Central memory CD8-positive, alpha-beta T cell (primary cell): Measurements from ENCODE around the gene MRPL22.
"Not testable (repeated sequence)": the region's sequence is repeated elsewhere in the genome, so short reads cannot be mapped to it uniquely, and the experiment has no call there.

ENCODE experiments used
- ATAC-seq: fragments of 150-1000 bp; cut with Tn5 transposase; replicated peaks from 2 replicates; pipeline ENCODE4 v1.10.0; 2022; ENCODE audit warnings: mild to moderate bottlenecking, moderate FRiP score, moderate number of reproducible peaks; ENCODE audit not compliant: poor library complexity, severe bottlenecking; ENCODE audit errors: extremely low read depth
- DNase-seq, 2 donors: peaks; one replicate each; pipeline ENCODE4 v3.0.0; 2021; ENCODE audit warnings: low spot score in 2 of 2
- H3K27ac Mint-ChIP-seq: one replicate; pipeline ENCODE4 v1.8.0; 2022; ENCODE audit warnings: low read depth, mild to moderate bottlenecking, moderate library complexity, mixed read lengths
- H3K27me3 Mint-ChIP-seq: one replicate; pipeline ENCODE4 v1.8.0; 2022; ENCODE audit warnings: mixed read lengths
- H3K36me3 Mint-ChIP-seq: one replicate; pipeline ENCODE4 v1.8.0; 2022; ENCODE audit warnings: mild to moderate bottlenecking, moderate library complexity, mixed read lengths; ENCODE audit not compliant: insufficient read depth
- H3K4me1 Mint-ChIP-seq: one replicate; pipeline ENCODE4 v1.8.0; 2022; ENCODE audit warnings: mixed read lengths
- H3K4me3 Mint-ChIP-seq: one replicate; pipeline ENCODE4 v1.8.0; 2022; ENCODE audit warnings: mild to moderate bottlenecking, moderate library complexity, mixed read lengths
- H3K9me3 Mint-ChIP-seq: one replicate; pipeline ENCODE4 v1.8.0; 2022; ENCODE audit warnings: mixed read lengths

The MRPL22 gene

DNA sequence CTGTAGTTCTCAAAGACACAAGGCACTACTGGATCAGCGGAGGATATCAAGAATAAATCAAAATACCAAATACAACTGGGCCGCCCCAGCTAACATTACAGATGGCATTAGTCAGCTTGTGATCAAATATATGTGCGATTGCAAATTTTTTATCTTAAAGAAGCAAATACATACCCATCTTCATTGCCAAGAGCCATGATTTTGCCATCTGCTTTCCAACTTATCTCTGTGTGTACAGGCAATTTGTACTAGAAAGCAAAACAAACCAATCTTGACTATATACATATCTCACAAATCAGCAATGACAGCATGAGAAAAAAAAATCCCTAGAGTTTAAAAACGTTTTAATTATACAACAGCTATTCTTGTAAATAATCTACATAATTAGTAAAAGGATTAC is 23.1 kb upstream of the MRPL22 start:
- no peak overlapping the region for H3K4me3 Mint-ChIP-seq
- H3K36me3 Mint-ChIP-seq, result peaks cover 37% of the 10 kb centered on the region

DNA sequence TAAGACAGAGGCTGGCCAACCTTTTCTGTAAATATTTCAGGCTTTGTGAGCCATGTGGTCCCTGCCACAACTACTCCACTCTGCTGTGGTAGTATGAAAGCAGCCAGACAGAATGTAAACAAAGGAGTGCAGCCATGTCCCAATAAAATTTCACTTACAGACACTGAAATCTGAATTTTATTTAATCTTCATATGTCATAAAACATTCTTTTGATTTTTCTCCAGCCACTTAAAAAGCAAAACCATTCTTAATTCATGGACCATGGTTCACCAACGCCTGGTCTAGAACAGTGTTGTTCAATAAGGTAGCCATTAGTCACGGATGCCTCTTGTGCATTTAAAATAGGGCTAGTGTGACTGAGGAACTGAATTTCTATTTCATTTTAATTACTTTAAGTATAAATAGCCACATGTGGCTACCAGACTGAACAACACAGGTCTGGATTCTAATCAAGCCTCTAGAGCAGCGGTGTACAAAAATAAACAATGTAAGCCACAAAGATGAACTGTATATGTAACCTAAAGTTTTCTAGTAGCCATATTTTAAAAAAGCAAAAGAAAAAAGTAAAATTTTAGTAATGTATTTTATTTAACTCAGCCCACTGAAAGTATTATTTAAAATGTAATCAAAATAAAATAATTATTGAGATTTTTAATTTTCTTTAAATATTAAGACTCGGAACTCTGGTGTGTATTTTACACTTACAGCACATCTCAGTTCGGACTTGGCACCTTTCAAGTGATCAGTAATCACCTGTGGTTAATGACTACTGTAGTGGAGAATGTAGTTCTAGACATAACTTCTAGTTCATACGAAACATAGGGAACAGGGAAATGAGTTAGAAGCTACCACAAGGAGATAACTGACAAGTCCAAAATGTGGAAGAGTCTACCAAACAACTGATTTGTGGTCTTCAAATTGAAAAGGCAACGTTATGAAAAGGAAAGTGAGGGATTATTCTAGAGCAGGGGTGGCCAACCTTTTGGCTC is 17.1 kb upstream of the MRPL22 start:
- H3K36me3 Mint-ChIP-seq, result peaks cover 60% of the 10 kb centered on the region
- ATAC-seq, result no peak
- no peak overlapping the region for H3K27ac Mint-ChIP-seq
- no peak overlapping the region for H3K4me3 Mint-ChIP-seq
- no peaks in the 10 kb centered on the region for H3K27me3 Mint-ChIP-seq
- DNase-seq, result no peak
- H3K9me3 Mint-ChIP-seq, result no peaks in the 10 kb centered on the region
- H3K4me1 Mint-ChIP-seq, result no peaks in the 10 kb centered on the region

More for the DNA sequence above, 23.1 kb upstream of the MRPL22 start:
- H3K9me3 Mint-ChIP-seq, result no peaks in the 10 kb centered on the region
- DNase-seq (no peak), ATAC-seq (no peak)
- no peaks in the 10 kb centered on the region for H3K27me3 Mint-ChIP-seq
- no peaks in the 10 kb centered on the region for H3K4me1 Mint-ChIP-seq
- H3K27ac Mint-ChIP-seq, result no peak overlapping the region

GRCh38 chr5:154933537-154933936 is 7.3 kb upstream of the MRPL22 start:
- no peak for ATAC-seq
- no peak for DNase-seq
- Mint-ChIP-seq H3K4me1 (peaks cover 23% of the 10 kb centered on the region), H3K27me3 (no peaks in the 10 kb centered on the region), H3K9me3 (no peaks in the 10 kb centered on the region), H3K36me3 (peaks cover 19% of the 10 kb centered on the region), H3K4me3 (no peak overlapping the region), H3K27ac (no peak overlapping the region)

GRCh38 chr5:154934881-154935280 is 6.0 kb upstream of the MRPL22 start:
- ATAC-seq (no peak), DNase-seq (no peak)
- H3K27ac Mint-ChIP-seq, result no peak overlapping the region
- no peaks in the 10 kb centered on the region for H3K27me3 Mint-ChIP-seq
- H3K9me3 Mint-ChIP-seq, result no peaks in the 10 kb centered on the region
- H3K36me3 Mint-ChIP-seq, result peaks cover 19% of the 10 kb centered on the region
- H3K4me1 Mint-ChIP-seq, result peaks cover 27% of the 10 kb centered on the region
- H3K4me3 Mint-ChIP-seq, result no peak overlapping the region

DNA sequence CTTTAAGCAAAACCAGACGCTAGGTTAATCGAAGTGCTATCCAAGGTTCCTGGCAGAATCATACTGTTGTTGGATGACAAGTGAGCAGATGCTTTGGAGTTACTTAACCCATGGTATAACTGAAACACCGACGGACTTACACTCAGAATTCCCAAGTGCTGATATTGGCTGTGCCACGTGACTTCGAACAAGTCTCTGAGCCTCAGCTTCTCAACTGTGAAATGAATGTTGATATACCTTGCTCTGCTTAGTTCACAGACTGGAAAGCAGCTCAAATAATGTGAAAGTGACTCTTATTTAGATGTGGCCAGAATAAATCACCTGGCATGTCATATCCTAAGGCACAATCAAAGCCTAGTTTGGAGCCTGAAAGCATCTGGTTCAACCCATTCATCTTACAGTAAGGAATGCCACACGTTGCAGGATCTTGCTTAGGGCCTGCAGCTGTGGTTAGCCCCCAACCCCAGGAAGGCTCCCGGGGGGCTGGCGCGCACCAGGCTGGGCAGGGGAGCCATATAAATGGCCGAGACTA is 3.6 kb upstream of the MRPL22 start:
- ATAC-seq (no peak), DNase-seq (no peak)
- no peaks in the 10 kb centered on the region for H3K9me3 Mint-ChIP-seq
- peak overlapping the region; percentile 80 for H3K27ac Mint-ChIP-seq
- H3K36me3 Mint-ChIP-seq, result peaks cover 22% of the 10 kb centered on the region
- peak overlapping the region; percentile 87 for H3K4me3 Mint-ChIP-seq
- H3K27me3 Mint-ChIP-seq, result no peaks in the 10 kb centered on the region
- H3K4me1 Mint-ChIP-seq, result peaks cover 36% of the 10 kb centered on the region

GRCh38 chr5:154937718-154938466 is 3.0 kb upstream of the MRPL22 start, which contains the start of gene GEMIN5:
Gene GEMIN5 (minus strand): TSS chr5:154938211. CDS start chr5:154938133, 78 bp downstream.
- Mint-ChIP-seq H3K9me3 (no peaks in the 10 kb centered on the region), H3K4me3 (peak within 1 kb of the TSS; percentile 93), H3K36me3 (peaks cover 20% of the 10 kb centered on the region), H3K27ac (peak within 1 kb of the TSS; percentile 80), H3K4me1 (peaks cover 43% of the 10 kb centered on the region), H3K27me3 (no peaks in the 10 kb centered on the region)
- peak; percentile 66 to 70 for DNase-seq
- ATAC-seq, result peak; percentile 89

DNA sequence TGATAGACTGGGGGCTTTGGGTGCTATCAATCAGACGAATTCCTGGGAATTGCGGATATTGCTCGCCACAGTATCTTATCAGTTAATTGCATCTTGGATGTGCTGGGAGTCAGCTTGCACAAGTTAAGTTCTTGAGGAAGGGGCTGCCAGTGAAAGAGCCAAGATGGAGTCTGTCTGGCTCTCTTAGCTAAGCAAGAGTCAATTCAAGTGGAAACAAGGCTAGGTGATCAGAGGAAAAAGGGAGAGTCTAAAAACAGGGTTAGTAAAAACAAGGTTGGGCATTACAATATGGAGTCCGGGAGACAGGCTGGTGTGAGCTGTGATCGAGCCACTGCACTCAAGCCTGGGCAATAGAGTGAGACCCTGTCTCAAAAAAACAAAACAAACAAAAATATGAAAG is 1.5 kb upstream of the MRPL22 start:
- peak overlapping the region; percentile 93 for H3K4me3 Mint-ChIP-seq
- ATAC-seq, result not testable (repeated sequence)
- peaks cover 41% of the 10 kb centered on the region for H3K4me1 Mint-ChIP-seq

DNA sequence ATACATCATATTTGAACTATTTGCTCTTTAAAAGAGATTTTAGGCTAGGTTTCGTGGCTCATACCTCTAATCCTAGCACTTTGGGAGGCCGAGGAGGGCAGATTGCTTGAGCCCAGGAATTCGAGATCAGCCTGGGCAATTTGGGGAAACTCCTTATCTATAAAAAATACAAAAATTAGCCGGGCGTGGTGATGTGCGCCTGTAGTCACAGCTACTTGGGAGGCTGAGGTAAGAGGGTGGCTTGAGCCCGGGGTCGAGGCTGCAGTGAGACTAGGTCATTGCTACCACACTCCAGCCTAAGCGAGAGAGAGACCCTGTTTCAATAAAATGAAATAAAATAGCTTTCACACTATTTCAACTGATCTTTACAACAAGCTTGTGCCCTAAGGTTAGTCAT is 500 bp upstream of the MRPL22 start:
- no peak for DNase-seq
- peak overlapping the region; percentile 93 for H3K4me3 Mint-ChIP-seq
- H3K27ac Mint-ChIP-seq, result peak overlapping the region; percentile 96
- H3K36me3 Mint-ChIP-seq, result peaks cover 15% of the 10 kb centered on the region
- no peak for ATAC-seq
- peaks cover 32% of the 10 kb centered on the region for H3K4me1 Mint-ChIP-seq
- no peaks in the 10 kb centered on the region for H3K27me3 Mint-ChIP-seq
- H3K9me3 Mint-ChIP-seq, result no peaks in the 10 kb centered on the region

More for the DNA sequence above, 1.5 kb upstream of the MRPL22 start:
- H3K27me3 Mint-ChIP-seq, H3K27ac Mint-ChIP-seq, DNase-seq, H3K9me3 Mint-ChIP-seq: not testable (repeated sequence)
- peaks cover 20% of the 10 kb centered on the region for H3K36me3 Mint-ChIP-seq

DNA sequence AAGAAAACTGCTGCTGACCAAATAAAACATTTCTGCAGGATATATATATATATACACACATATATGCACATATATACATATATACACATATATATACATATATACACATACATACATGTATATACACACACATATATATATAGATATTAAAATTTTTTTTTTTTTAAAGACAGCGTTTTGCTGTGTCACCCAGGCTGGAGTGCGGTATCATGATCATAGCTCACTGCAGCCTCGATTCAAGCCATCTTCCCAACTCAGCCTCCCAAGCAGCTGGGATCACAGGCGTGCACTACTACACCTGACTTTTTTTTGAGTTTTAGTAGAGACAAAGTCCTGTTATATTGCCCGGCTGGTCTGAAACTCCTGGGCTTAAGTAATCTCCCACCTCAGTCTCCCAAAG is 2.7 kb downstream of the MRPL22 start:
- Mint-ChIP-seq H3K27ac (no peak overlapping the region), H3K9me3 (no peaks in the 10 kb centered on the region), H3K27me3 (no peaks in the 10 kb centered on the region), H3K4me1 (peaks cover 38% of the 10 kb centered on the region), H3K4me3 (no peak overlapping the region), H3K36me3 (peaks cover 15% of the 10 kb centered on the region)
- DNase-seq (no peak), ATAC-seq (no peak)

DNA sequence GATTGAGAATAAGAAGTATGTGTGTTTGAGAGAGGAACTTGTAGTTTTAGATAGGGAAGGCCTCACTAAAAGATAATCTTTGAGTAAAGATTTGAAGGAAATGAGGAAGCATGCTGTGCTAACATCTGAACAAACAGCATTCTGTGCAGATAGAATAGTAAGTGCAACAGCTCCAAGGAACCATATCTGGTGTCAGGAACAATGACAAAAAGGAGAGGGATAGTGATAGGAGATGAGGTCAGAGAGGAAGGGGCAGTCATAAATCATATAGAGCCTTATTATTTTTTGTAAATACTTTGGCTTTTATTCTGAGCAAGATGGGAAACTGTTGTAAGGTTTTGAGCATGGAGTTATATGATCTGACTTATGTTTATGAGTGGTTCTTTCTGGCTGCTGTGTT is 3.8 kb downstream of the MRPL22 start:
- H3K9me3 Mint-ChIP-seq, result no peaks in the 10 kb centered on the region
- peaks cover 46% of the 10 kb centered on the region for H3K4me1 Mint-ChIP-seq
- H3K4me3 Mint-ChIP-seq, result no peak overlapping the region
- no peak overlapping the region for H3K27ac Mint-ChIP-seq
- no peak for DNase-seq
- no peak for ATAC-seq
- peaks cover 13% of the 10 kb centered on the region for H3K36me3 Mint-ChIP-seq
- H3K27me3 Mint-ChIP-seq, result no peaks in the 10 kb centered on the region

DNA sequence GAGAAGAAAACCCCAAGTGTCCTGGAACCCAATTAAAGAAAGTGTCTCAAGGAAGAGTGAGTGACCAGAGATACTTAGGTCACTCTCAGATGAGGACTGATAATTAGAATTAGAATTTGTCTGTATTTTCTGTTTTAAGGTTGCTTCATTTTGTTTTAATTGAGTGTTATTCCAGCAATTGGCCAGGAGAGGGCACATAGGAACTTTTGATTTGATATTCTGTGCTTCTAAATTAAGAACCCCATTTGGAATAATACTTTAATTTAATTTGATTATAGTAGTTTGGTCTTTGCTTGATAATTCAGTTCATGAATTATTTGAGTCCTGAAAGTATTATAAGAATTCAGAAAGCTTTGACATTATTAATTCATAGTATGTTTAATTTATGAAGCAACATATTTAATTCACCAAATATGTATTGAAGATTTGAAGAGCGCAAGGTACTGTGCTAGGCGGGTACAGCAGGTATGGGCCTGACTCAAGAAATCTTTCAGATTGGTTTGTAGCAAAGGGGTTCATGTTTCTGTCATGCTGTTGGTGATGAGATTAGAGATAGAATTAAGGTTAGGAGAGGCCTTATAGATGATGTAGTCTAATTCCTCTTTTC is 4.9 kb downstream of the MRPL22 start:
- ATAC-seq, result no peak
- Mint-ChIP-seq H3K9me3 (no peaks in the 10 kb centered on the region), H3K27ac (no peak overlapping the region), H3K27me3 (no peaks in the 10 kb centered on the region), H3K4me1 (peaks cover 51% of the 10 kb centered on the region), H3K36me3 (peaks cover 7% of the 10 kb centered on the region), H3K4me3 (no peak overlapping the region)
- no peak for DNase-seq

DNA sequence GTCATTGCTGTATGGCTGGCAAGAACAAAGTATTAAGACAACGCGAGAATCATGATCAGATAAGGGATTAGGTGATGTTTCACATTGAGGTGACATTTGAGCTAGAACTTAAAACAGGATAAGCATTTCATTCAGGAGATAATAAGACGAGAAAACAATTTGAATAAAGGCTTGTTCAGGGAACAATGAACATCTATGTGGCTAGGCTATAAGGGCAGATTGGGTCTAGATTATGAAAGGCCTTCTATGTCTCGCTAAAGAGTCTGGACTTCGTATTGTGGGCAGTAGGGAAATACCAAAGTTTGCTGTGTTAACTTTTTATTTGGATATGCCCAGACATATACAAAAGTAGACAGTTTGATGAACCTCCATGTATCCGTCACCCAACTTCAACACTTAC is 6.9 kb downstream of the MRPL22 start:
- no peak overlapping the region for H3K27ac Mint-ChIP-seq
- peaks cover 3% of the 10 kb centered on the region for H3K36me3 Mint-ChIP-seq
- no peak for DNase-seq

More for the DNA sequence above, 6.9 kb downstream of the MRPL22 start:
- H3K27me3 Mint-ChIP-seq, result no peaks in the 10 kb centered on the region
- no peak overlapping the region for H3K4me3 Mint-ChIP-seq
- no peak for ATAC-seq
- H3K9me3 Mint-ChIP-seq, result no peaks in the 10 kb centered on the region
- H3K4me1 Mint-ChIP-seq, result peaks cover 37% of the 10 kb centered on the region
